ENCODE results near the gene IL12B.

DNA sequence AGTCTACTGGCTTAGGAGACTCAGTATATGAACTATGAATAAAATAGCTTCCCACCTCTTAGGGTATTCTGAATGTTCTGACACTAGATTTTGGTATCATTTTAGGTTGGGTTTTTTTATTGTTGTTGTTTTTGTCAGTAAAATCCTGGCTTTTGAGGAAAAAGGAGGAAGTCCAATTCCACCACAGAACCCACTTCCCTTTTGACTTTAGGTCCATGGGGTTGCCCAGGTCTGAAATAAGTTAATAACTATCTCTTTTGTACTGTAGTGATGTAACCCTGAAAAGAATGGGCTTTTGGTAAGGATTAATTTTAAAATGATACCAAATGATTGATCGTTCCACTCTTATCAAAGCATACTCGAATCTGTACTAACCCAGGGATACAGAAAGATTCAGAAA lies 29.1 kb upstream of the IL12B start:
- TF ChIP-seq, protein P1, sequence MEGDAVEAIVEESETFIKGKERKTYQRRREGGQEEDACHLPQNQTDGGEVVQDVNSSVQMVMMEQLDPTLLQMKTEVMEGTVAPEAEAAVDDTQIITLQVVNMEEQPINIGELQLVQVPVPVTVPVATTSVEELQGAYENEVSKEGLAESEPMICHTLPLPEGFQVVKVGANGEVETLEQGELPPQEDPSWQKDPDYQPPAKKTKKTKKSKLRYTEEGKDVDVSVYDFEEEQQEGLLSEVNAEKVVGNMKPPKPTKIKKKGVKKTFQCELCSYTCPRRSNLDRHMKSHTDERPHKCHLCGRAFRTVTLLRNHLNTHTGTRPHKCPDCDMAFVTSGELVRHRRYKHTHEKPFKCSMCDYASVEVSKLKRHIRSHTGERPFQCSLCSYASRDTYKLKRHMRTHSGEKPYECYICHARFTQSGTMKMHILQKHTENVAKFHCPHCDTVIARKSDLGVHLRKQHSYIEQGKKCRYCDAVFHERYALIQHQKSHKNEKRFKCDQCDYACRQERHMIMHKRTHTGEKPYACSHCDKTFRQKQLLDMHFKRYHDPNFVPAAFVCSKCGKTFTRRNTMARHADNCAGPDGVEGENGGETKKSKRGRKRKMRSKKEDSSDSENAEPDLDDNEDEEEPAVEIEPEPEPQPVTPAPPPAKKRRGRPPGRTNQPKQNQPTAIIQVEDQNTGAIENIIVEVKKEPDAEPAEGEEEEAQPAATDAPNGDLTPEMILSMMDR (IDR thresholded peaks at IDR 0.05) = no peak
- TF ChIP-seq POLR2A (IDR thresholded peaks at IDR 0.05) = no peak
